Measurements from ENCODE around the gene MB.

MB gene

GRCh38 chr22:35601013-35601580 is 16.0 kb downstream of the MB start:
- peaks cover 7% of the 10 kb centered on the region for H3K4me1 Mint-ChIP-seq
- H3K36me3 Mint-ChIP-seq (ENCODE audit: low read depth): no peaks in the 10 kb centered on the region
- H3K27ac Mint-ChIP-seq: no peak overlapping the region
- no peak overlapping the region for H3K4me3 Mint-ChIP-seq
- no peaks in the 10 kb centered on the region for H3K27me3 Mint-ChIP-seq (ENCODE audit: low read depth)
- no peak for TF ChIP-seq CTCF (IDR thresholded peaks at IDR 0.05; ENCODE audit: unreplicated experiment in 3 of 3)
- H3K9me3 Mint-ChIP-seq: no peaks in the 10 kb centered on the region

GRCh38 chr22:35600476-35600875 is 16.7 kb downstream of the MB start:
- Mint-ChIP-seq H3K4me1 (peaks cover 3% of the 10 kb centered on the region), H3K4me3 (no peak overlapping the region), H3K27ac (no peak overlapping the region), H3K27me3 (ENCODE audit: low read depth) (peaks cover 2% of the 10 kb centered on the region), H3K36me3 (ENCODE audit: low read depth) (no peaks in the 10 kb centered on the region), H3K9me3 (no peaks in the 10 kb centered on the region)
- TF ChIP-seq CTCF (IDR thresholded peaks at IDR 0.05; ENCODE audit: unreplicated experiment in 3 of 3): no peak

- H3K27me3 Mint-ChIP-seq (ENCODE audit: low read depth): peaks cover 3% of the 10 kb centered on the region
- H3K4me3 Mint-ChIP-seq: no peak overlapping the region
- H3K36me3 Mint-ChIP-seq (ENCODE audit: low read depth): no peaks in the 10 kb centered on the region
- no peak for TF ChIP-seq CTCF (IDR thresholded peaks at IDR 0.05; ENCODE audit: unreplicated experiment in 3 of 3)
- H3K9me3 Mint-ChIP-seq: no peaks in the 10 kb centered on the region
- H3K27ac Mint-ChIP-seq: no peak overlapping the region
- H3K4me1 Mint-ChIP-seq: no peaks in the 10 kb centered on the region
These were observed 17.8 kb downstream of the MB start for GRCh38 chr22:35599364-35599763.

GRCh38 chr22:35598396-35598710 is 18.8 kb downstream of the MB start:
- H3K9me3 Mint-ChIP-seq: no peaks in the 10 kb centered on the region

GRCh38 chr22:35597692-35598395 is 19.3 kb downstream of the MB start:
- H3K4me1 Mint-ChIP-seq: peaks cover 3% of the 10 kb centered on the region
- H3K27me3 Mint-ChIP-seq (ENCODE audit: low read depth): peaks cover 3% of the 10 kb centered on the region
- no peak for TF ChIP-seq CTCF (IDR thresholded peaks at IDR 0.05; ENCODE audit: unreplicated experiment in 3 of 3)
- H3K27ac Mint-ChIP-seq: no peak overlapping the region
- no peaks in the 10 kb centered on the region for H3K9me3 Mint-ChIP-seq
- H3K4me3 Mint-ChIP-seq: no peak overlapping the region
- no peaks in the 10 kb centered on the region for H3K36me3 Mint-ChIP-seq (ENCODE audit: low read depth)

More at GRCh38 chr22:35598396-35598710, 18.8 kb downstream of the MB start:
- no peak overlapping the region for H3K4me3 Mint-ChIP-seq
- peaks cover 3% of the 10 kb centered on the region for H3K27me3 Mint-ChIP-seq (ENCODE audit: low read depth)
- H3K27ac Mint-ChIP-seq: no peak overlapping the region
- TF ChIP-seq CTCF (IDR thresholded peaks at IDR 0.05; ENCODE audit: unreplicated experiment in 3 of 3): no peak
- H3K4me1 Mint-ChIP-seq: no peaks in the 10 kb centered on the region
- H3K36me3 Mint-ChIP-seq (ENCODE audit: low read depth): no peaks in the 10 kb centered on the region

- peaks cover 3% of the 10 kb centered on the region for H3K27me3 Mint-ChIP-seq (ENCODE audit: low read depth)
These were observed 20.3 kb downstream of the MB start for GRCh38 chr22:35596821-35597220.

More at GRCh38 chr22:35596821-35597220, 20.3 kb downstream of the MB start:
- no peak for TF ChIP-seq CTCF (IDR thresholded peaks at IDR 0.05; ENCODE audit: unreplicated experiment in 3 of 3)
- H3K4me3 Mint-ChIP-seq: no peak overlapping the region
- H3K27ac Mint-ChIP-seq: no peak overlapping the region
- peaks cover 8% of the 10 kb centered on the region for H3K4me1 Mint-ChIP-seq
- no peaks in the 10 kb centered on the region for H3K36me3 Mint-ChIP-seq (ENCODE audit: low read depth)
- H3K9me3 Mint-ChIP-seq: no peaks in the 10 kb centered on the region
